HG03520 (cell line): ENCODE results near the gene AMBP.
"Not testable (repeated sequence)": the region's sequence is repeated elsewhere in the genome, so short reads cannot be mapped to it uniquely, and the experiment has no call there.

Source experiments
- ATAC-seq: cut with Tn5 transposase; IDR thresholded peaks from one replicate; pipeline ENCODE4 v1.9.1; 2021; ENCODE audit warnings: mild to moderate bottlenecking, moderate library complexity; ENCODE audit not compliant: unreplicated experiment

Gene AMBP

GRCh38 chr9:114093031-114093471, 15.0 kb upstream of the AMBP start:
- no peak for ATAC-seq

DNA sequence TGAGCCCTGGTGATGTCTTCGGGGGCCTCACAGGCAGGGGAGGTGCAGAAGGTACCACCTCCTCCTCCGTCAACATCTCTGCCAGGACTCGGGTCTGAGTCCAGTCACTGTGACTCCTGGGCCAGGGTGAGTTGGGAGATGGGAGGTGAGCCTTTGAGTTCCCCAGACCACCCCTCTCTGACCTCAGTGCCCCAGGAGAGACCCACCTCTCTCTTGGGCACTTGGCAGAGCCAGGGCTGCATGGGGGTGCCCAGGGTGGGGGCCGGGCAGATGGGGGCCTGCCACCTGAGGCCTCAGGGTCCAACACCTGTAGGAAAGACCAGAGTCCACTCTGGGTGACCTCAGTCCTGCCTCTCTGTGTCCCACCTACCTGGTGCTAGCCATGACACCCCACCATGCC, 14.2 kb upstream of the AMBP start:
- no peak for ATAC-seq

DNA sequence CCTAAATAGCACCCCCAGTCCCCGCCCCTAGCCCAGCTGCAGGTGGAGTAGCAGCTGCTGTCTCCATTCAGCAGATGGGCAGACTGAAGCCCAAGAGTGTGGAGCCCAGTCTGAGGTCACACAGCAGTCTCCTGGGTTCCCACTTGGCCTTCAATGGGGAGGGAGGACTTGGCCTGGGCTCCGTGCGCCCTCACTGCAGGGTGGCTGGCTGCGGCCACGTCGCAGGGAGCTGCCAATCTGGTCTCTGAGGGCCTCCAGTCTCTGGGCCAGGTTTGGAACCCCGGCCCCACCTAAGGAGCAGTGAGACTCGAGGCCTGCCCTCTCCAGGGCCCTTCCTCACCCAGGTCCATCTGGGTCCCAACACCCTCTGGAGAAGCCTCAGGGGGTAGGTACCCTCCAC, 13.6 kb upstream of the AMBP start:
- ATAC-seq = no peak

GRCh38 chr9:114090798-114091197, 12.7 kb upstream of the AMBP start:
- ATAC-seq = no peak

- no peak for ATAC-seq
Observed at GRCh38 chr9:114089206-114089840, 11.2 kb upstream of the AMBP start.

GRCh38 chr9:114088571-114089170, 10.6 kb upstream of the AMBP start:
- no peak for ATAC-seq

GRCh38 chr9:114087721-114088120, 9.6 kb upstream of the AMBP start:
- ATAC-seq = no peak

GRCh38 chr9:114086607-114087006, 8.5 kb upstream of the AMBP start:
- no peak for ATAC-seq

GRCh38 chr9:114086009-114086408, 7.9 kb upstream of the AMBP start:
- no peak for ATAC-seq

DNA sequence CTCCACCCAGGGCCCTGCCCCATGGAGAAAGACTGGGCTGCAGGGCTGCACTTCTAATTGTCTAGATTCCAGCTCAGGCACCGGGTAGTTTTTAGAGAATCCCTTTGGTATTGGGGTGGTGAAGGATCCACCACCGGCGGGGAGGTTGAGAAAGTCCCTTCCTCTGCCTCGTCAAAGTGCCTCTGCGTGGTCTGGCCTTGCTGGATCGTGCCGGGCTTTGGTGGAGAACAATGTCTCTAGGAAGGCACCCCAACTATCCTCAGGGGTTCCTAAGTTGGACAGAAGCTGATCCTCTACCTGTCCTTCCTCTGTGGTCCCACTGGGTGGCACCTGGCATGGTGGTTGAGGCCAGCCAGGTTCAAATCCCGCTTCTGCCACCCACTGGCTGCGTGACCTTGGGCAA, 7.3 kb upstream of the AMBP start:
- ATAC-seq = no peak

- ATAC-seq = no peak
Observed at GRCh38 chr9:114084282-114085073, 6.4 kb upstream of the AMBP start.

DNA sequence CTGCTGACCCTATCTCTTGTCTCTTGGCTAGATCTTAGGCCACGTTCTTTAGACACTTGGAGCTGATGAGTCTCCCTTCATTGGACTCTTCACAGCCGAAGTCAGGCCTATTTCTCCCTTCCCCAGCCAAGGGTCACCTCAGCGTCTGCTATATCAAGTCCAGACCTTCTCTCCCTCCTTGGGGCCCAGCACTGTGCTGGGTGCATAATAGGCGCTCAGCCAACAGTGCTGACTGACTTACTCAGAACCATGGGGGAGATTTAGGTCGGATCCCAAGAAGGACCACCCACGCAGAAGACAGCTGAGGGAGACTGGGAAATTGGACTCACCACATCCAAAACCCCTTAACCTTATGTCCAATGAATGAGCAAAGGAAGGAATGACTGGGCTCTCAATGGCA, 5.6 kb upstream of the AMBP start:
- ATAC-seq = no peak

- ATAC-seq = not testable (repeated sequence)
Observed at GRCh38 chr9:114082763-114083412, 4.8 kb upstream of the AMBP start.

DNA sequence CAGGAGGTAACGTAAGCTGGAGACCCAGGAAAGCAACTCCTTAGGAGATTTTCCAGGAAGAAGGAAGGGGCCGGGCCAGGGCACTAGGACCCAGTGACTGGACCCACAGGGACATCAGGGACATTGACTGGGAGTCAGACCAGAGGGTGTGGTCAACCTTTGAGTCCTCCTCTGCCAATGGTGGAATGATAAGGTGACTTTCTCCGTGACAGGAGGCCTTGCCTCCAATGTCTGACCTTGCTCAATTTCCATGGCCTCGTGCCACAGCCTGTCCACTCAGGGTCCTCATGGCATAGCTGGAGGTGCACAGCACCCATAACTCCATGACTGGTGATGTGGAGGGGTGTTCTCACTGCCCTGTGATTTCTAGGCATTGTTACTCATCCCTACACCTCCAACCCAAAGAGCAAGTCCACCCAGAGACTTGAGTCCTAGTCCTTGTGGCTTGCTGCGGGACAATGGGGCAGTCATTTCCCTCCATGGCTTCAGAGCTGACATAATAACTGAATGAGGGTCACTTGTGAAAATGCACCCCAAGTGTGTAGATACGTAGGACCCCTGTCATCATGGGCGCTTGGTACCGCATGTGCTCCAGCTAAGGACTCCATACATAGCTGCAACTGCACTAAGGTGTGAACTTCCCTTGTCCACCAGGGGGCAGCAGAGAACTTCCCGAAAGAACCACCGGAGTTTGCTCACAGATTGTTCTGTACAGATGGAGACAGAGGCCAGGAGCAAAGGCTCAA, 4.1 kb upstream of the AMBP start:
- ATAC-seq = peak; percentile 84

GRCh38 chr9:114081441-114082016, 3.4 kb upstream of the AMBP start:
- ATAC-seq = no peak

- no peak for ATAC-seq
Observed at GRCh38 chr9:114080773-114081440, 2.8 kb upstream of the AMBP start.

GRCh38 chr9:114080195-114080772, 2.2 kb upstream of the AMBP start:
- ATAC-seq = no peak

DNA sequence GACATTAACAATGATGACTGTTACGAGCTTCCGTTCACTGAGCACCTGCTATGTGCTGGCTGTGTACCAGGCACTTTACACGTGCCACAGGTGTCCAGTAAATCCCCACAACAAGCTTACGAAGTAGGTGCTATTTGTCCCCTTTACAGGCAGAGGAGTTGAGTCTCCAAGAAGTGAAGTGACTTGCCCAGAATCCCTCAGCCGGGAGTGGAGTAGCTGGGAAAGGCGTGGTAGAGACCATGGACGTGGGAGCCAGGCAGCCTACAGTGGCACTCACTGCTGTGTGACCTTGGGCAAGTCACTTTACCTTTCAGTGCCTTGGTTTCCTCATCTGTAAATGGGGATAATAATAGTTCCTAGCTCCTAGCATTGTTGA, 669 bp upstream of the AMBP start:
- no peak for ATAC-seq

GRCh38 chr9:114077162-114077837, 800 bp downstream of the AMBP start:
- ATAC-seq = no peak
